Transverse colon (tissue), 4 donors: ENCODE measurements around the gene TUFT1.

Source experiments
- CTCF ChIP-seq, 5 experiments: fragments of 200-600 bp in 3 of 5; fragments of 450-650 bp in 2 of 5; sonication (generic) in 3 of 5; IDR thresholded peaks; 1 replicate in 2 of 5; 2 replicates in 3 of 5; pipeline ENCODE4 v1.5.1; 2016 to 2017; ENCODE audit warnings: antibody characterized with exemption in 5 of 5, inconsistent platforms in 3 of 5, mild to moderate bottlenecking in 2 of 5, moderate library complexity in 1 of 5
- EP300 ChIP-seq: sonication (generic); formaldehyde crosslinking; IDR thresholded peaks from one replicate; pipeline ENCODE4 v1.6.1; 2017; ENCODE audit warnings: antibody characterized with exemption, low read depth
- POLR2A ChIP-seq: fragments of 450-650 bp; IDR thresholded peaks from one replicate; pipeline ENCODE4 v1.6.1; 2016; ENCODE audit warnings: antibody characterized with exemption, mild to moderate bottlenecking, moderate library complexity
- POLR2AphosphoS5 ChIP-seq, 3 donors: sonication (generic); formaldehyde crosslinking; IDR thresholded peaks; one replicate each; pipeline ENCODE4 v1.6.1; 2016; ENCODE audit warnings: antibody characterized with exemption in 3 of 3

GRCh38 chr1:151585622-151586021 lies 45.5 kb downstream of the TUFT1 start:
- TF ChIP-seq CTCF (IDR thresholded peaks at IDR 0.05) (no peak), EP300 (no peak), POLR2AphosphoS5 (IDR thresholded peaks at IDR 0.05) (no peak), POLR2A (no peak)
